Measurements from ENCODE around the gene RNPS1. TPM values are rescaled to one million over a fixed set of nuclear protein-coding genes. Genes with fewer than 3 reads are reported as not detected.

RNPS1 gene
- total RNA-seq, 1 donor from 2014 or later = 130 TPM

GRCh38 chr16:2230376-2230775 lies 37.5 kb downstream of the RNPS1 start:
- Histone ChIP-seq H3K4me1 (peaks cover 30% of the 10 kb centered on the region), H3K27me3 (no peaks in the 10 kb centered on the region), H3K4me3 (no peak overlapping the region), H3K27ac (no peak overlapping the region), H3K9me3 (no peaks in the 10 kb centered on the region), H3K36me3 (peaks cover 0 to 64% of the 10 kb centered on the region in 2 donors)
- TF ChIP-seq POLR2AphosphoS5 (IDR thresholded peaks at IDR 0.05; ENCODE audit: insufficient read depth in 1 of 2, low read depth in 1 of 2) (no peak), CTCF (IDR thresholded peaks at IDR 0.05) (no peak), POLR2A (IDR thresholded peaks at IDR 0.05) (no peak)
- intact Hi-C loops (cut with DNase I) = no loop called here
- no peak for DNase-seq (ENCODE audit: extremely low spot score in 2 of 2)

GRCh38 chr16:2229632-2230250 lies 38.2 kb downstream of the RNPS1 start:
- TF ChIP-seq POLR2A (IDR thresholded peaks at IDR 0.05) = no peak
- no peak for TF ChIP-seq POLR2AphosphoS5 (IDR thresholded peaks at IDR 0.05; ENCODE audit: insufficient read depth in 1 of 2, low read depth in 1 of 2)
- TF ChIP-seq CTCF (IDR thresholded peaks at IDR 0.05) = no peak
- peaks cover 0 to 58% of the 10 kb centered on the region in 2 donors for H3K36me3 ChIP-seq
- H3K9me3 ChIP-seq = no peaks in the 10 kb centered on the region
- peaks cover 36% of the 10 kb centered on the region for H3K4me1 ChIP-seq
- DNase-seq (ENCODE audit: extremely low spot score in 2 of 2) = no peak
- H3K27me3 ChIP-seq = no peaks in the 10 kb centered on the region
- H3K27ac ChIP-seq = no peak overlapping the region
- H3K4me3 ChIP-seq = no peak overlapping the region
- intact Hi-C loops (cut with DNase I) = no loop called here

GRCh38 chr16:2229091-2229490 lies 38.8 kb downstream of the RNPS1 start:
- H3K27ac ChIP-seq = no peak overlapping the region
- H3K9me3 ChIP-seq = no peaks in the 10 kb centered on the region
- TF ChIP-seq CTCF (IDR thresholded peaks at IDR 0.05) = no peak
- TF ChIP-seq POLR2AphosphoS5 (IDR thresholded peaks at IDR 0.05; ENCODE audit: insufficient read depth in 1 of 2, low read depth in 1 of 2) = no peak
- no peak for TF ChIP-seq POLR2A (IDR thresholded peaks at IDR 0.05)
- intact Hi-C loops (cut with DNase I) = no loop called here
- H3K4me1 ChIP-seq = peaks cover 42% of the 10 kb centered on the region
- H3K4me3 ChIP-seq = no peak overlapping the region
- peaks cover 0 to 51% of the 10 kb centered on the region in 2 donors for H3K36me3 ChIP-seq
- DNase-seq (ENCODE audit: extremely low spot score in 2 of 2) = no peak
- H3K27me3 ChIP-seq = no peaks in the 10 kb centered on the region

GRCh38 chr16:2228161-2228824 lies 39.6 kb downstream of the RNPS1 start:
- peaks cover 0 to 43% of the 10 kb centered on the region in 2 donors for H3K36me3 ChIP-seq
- intact Hi-C loops (cut with DNase I) = no loop called here

More at GRCh38 chr16:2228161-2228824, 39.6 kb downstream of the RNPS1 start:
- no peak for TF ChIP-seq CTCF (IDR thresholded peaks at IDR 0.05)
- TF ChIP-seq POLR2A (IDR thresholded peaks at IDR 0.05) = no peak
- no peak for TF ChIP-seq POLR2AphosphoS5 (IDR thresholded peaks at IDR 0.05; ENCODE audit: insufficient read depth in 1 of 2, low read depth in 1 of 2)
- Histone ChIP-seq H3K4me3 (no peak overlapping the region), H3K27ac (no peak overlapping the region), H3K4me1 (peaks cover 43% of the 10 kb centered on the region), H3K9me3 (no peaks in the 10 kb centered on the region), H3K27me3 (no peaks in the 10 kb centered on the region)
- no peak for DNase-seq (ENCODE audit: extremely low spot score in 2 of 2)
